ENCODE measurements around the gene SMG6.
"Not testable (repeated sequence)": the region's sequence is repeated elsewhere in the genome, so short reads cannot be mapped to it uniquely, and the experiment has no call there.

SMG6 gene

DNA sequence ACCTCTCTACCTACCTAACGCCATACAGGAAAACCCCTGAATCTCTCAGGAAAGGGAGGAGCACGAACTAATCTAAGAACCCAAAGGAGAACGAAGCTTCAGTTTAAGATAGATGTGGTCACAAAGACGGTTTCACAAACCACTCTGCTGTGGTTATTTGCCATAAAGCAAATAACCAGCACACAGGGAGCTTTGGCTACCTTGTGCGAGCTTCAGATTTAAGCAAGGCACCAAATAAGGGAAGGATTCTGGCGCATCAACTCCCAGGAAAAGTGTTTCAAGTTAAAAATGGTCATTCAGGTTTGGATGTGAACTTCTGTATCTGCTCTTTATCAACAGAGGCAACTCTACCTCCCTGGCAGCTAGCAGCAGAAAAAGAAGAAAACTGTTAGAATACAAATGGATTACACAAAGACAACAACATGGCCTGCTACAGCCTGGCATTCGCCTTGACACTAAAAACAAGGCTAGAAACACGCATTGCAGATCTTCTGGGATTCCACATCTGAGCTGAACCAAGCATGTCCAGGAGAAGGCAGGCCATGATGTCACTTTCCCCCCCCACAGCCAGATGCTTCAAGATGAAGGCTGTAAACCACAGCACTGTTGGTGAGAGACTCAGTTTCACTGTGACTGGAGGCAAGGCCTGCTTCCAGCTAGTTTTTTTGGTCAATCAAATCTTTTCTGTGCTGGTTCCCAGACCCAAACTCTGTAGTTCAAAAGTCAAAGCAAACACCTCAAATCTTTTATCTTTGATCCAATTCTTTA is 43.6 kb downstream of the SMG6 start:
- no peak for FAIRE-seq

DNA sequence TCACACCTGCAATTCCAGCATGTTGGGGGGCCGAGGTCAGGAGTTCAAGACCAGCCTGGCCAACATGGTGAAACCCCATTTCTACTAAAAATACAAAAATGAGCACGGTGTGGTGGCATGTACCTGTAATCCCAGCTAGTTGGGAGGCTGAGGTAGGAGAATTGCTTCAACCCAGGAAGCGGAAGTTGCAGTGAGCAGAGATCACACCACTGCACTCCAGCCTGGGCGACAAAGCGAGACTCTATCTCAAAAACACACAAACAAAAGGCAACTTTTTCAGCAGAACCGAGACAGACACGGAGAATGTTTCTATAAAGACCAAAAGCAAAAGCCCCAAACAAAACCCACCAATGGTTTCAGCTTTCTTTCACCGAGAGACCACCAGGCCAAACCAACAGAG is 44.8 kb downstream of the SMG6 start:
- FAIRE-seq, result not testable (repeated sequence)

DNA sequence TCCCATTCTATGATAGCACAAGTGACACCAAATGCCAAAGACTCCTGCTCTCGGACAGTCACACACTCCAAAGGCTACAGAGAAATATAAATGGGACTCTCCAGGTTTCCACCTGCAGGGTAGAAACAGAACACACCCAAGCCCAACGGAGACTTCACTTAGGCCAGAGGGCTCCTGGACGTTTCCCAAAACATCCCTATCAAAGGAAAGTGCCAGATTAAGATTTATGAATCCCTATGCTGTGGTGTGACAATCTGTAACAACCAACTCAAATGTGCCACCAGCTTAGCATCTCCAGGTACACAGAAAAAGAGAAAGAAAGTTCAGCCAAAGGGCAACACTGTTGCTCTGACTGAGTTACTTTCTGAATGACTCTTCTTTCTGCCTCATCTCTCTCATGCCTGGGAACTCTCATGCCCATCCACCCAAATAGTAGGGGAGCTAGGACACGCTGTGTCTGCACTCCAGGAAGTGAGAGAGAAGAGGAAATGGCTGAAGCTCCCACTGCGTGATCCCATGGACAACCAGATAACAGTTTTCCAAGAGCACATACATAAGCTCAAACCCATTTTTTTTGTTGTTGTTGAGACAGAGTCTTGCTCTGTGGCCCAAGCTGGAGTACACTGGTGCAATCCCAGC is 49.7 kb downstream of the SMG6 start:
- FAIRE-seq, result no peak

DNA sequence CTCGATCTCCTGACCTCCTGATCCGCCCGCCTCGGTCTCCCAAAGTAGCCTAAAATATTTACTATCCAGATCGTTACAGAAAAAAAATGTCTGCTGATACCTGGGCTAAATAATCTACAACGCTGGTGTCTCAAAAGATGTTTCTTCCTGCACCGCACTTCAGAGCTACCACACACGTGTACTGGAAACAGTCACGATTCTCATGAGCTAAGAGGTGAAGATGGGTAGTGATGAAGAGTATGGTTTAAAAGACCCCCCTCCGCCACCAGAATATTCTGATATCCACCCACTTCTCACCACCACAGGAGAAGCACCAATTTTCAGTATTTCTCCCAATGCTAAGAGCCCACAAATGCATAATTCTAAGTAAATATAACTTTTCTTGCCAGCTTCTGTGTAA is 50.2 kb downstream of the SMG6 start:
- FAIRE-seq, result no peak

DNA sequence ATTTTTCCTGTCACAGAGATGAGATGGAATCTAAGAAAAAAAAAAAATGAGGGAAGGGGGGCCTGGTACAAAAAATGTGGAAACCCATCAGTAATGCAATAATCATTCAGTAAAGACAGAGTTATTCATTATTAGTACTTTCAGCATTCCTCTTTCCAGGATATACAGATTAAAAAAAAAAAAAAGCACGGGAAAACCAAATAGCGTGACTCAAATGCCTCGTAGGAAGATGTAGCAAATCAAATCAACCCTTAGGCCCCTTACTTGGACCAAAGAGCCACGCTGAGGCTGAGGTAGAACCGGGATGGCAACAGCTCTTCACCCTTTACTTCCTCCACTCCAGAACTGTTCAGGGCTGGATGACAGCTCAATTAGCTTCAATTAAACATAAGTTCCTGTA is 52.5 kb downstream of the SMG6 start:
- FAIRE-seq, result no peak

DNA sequence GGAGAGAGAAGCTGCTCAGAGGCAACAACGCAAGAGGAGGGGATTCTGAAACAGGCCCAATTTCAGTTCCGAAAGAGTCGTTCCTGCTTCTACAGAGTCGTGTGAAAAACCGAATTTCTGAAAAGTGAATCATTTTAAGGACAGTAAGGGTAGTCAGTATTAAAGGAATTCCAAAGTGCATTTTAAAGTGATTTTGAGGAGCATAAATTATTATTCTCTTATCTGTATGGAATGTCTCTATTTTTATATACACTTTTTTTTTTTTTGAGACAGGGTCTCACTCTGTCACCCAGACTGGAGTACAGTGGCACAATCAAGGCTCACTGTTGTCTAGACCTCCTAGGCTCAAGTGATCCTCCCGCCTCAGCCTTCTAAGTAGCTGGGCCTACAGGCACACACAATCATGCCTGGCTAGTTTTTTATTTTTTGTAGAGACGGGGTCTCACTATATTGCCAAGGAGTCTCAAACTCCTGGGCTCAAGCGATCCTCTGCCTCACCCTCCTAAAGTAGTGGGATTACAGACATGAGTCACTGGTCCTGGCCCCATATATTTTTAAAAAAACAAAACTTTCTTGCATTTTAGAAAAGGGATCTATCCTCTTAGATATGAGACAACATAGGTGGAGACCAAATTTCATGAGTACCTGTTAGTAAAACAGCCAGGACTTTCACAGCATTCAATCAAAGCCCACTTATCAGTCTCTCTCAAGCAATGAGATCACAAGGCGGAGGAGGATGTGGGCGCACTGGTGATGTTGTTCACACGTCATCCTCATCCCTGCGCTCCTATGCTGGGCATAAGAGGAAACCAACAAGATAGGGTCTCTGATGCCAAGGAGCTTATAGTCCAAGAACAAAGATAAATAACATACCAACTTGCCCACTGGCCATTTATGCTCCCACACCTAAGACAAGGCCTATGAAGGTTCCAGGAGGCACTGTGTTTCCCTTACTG is 53.2 kb downstream of the SMG6 start:
- no peak for FAIRE-seq

DNA sequence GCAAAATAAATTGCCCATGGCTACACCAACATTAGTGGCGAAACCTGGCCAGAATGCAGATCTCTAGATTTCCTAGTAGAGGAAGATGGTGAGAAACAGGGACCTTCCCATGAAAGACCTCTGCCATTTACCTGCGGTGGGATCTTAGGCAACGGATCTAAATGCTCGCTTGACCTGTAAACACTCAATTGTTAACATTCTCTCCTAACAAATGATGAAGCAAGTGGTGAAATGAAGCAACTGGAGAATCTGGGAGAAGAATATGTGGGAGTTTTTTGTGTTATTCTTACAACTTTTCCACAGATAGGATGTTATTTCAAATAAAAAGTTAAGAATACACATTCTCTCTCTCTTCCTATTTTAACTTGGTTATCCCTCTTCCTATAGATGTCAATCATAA is 56.6 kb downstream of the SMG6 start:
- FAIRE-seq, result no peak

DNA sequence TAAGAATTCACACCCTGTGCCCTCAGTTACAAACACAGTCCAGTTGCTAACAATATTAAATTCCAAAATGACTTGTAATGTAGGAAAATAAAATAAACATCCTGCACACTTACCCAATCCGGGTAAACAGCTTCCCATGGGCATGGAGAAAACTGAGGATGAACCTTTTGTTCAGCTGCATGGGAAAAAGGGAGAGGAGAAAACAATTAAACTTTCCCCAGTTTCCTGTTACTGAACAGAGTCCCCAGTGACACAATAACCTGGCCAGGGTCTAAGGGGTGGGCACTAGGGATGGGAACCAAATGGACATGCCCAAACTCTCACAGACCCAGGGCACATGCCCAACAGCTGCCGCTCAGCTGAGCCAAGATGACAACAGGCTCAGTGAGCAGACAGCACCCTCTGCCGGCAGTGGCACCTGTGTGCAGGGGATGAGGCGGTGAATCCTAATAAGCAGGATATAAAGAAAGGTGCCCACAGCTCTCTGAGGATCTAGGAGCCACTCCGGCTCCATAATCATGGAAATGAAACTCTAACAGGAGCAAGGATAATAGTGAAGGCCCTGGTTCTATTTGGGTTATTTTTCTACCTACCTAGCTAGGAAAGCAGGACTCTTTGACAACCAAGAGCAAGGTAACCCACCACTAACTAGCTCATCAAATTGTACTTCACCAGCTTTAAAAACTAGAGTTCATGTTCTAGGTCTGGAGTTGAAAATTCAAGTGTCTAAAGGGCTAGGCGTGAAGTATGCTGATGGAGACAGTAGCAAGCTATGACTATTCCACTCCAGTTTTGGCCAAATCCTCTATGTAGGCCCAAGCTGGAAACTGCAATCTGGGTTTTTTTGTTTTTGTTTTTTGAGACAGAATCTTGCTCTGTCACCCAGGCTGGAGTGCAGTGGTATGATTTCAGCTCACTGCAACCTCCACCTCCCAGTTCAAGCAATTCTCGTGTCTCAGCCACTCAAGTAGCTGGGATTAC is 58.8 kb downstream of the SMG6 start:
- no peak for FAIRE-seq

DNA sequence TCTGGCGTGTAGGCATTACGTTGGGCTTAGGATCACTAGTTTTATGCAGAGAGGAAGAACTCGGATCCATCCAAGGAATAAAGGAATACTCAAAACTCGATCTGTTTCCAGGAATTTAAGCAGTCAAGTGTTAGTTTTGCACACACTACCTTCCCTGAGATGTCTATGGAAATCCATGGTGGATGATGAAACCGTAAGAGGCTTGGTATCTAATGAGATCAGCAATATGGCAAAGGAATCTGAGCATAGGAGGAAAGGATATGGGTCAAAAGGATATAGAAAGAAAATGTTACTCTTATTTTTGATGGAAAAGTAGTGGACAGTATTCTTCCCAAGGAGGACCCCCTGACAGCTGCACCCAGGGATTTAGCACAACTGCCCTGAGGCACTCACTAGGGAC is 59.6 kb downstream of the SMG6 start:
- FAIRE-seq, result no peak

DNA sequence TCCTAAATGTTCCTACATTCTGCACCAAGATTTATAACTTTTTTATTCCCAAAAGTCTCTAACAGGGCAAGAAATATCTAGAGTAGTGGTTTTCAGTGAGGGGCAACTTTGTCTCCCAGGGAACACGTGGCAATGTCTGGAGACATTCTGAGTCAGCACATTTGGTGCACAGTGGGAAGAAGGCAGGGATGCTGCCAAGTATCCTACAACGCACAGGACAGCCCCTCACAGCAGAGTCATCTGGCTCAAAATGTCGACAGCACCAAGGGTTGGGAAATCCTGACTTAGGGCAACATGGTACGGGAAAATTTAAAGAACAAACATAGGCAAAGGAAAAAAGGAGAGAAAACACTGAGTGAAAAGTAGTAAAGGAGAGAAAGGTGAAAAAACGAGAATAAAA is 61.8 kb downstream of the SMG6 start:
- no peak for FAIRE-seq

DNA sequence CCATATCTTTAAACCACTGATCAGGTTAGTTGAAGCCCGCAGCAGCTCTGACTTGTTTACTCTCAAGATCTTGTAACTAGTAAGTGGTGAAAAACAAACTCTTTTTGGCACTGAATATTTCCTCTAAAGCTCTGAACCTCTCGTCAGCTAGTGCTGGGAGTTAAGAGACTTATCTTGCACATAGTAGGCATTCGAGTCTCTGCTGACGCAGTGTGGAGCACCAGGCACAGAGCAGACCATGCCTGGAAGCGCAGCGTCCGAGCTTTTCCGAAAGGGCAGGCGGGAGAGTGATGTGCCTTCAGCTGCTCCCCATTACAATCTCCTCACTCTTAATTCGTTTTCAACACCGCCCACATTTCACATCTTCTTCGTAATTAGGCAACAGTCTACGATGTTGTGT is 63.0 kb downstream of the SMG6 start:
- FAIRE-seq, result no peak

DNA sequence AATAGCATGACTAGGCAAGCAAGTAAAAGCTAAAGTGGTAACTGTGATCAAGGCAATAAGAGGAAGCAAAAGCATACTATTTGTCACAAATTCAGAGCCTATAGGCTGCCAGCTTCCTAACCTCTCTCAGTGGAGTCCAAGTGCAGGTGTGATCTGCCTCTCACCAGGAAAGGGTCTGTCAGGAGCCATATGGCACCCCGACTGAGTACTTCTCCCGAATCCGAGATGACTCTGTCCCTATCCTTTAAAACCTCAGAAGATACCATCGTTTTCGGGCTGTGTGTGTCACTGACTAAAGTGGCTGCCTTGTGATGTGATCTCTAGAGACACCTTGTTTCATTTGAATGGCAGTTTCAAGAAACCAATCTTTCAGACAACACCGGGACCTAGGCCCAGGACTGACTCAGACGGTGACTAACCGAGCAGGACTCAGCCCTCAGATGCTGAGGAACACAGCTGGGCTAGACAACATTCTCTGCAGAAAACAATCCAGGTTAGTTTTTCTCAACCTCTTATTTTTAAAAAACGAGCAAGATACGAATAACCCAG is 63.6 kb downstream of the SMG6 start:
- FAIRE-seq, result no peak

DNA sequence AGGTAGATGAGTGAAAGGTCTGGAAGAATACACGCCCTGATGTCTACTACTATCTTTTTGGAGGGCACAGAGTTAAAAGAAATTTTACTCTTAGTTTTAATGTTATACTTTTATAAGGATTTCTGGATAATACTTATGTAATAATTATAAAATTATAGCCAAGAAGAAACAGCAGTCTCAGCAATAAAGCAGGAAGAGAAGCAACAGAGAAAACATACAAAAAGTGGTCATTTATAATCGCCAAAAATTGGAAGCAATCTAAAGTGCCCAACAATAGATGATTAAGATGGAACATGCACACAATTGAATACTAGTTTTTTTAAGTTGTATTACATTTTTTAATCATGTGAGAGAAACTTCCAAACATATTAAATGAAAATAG is 64.4 kb downstream of the SMG6 start:
- no peak for FAIRE-seq

DNA sequence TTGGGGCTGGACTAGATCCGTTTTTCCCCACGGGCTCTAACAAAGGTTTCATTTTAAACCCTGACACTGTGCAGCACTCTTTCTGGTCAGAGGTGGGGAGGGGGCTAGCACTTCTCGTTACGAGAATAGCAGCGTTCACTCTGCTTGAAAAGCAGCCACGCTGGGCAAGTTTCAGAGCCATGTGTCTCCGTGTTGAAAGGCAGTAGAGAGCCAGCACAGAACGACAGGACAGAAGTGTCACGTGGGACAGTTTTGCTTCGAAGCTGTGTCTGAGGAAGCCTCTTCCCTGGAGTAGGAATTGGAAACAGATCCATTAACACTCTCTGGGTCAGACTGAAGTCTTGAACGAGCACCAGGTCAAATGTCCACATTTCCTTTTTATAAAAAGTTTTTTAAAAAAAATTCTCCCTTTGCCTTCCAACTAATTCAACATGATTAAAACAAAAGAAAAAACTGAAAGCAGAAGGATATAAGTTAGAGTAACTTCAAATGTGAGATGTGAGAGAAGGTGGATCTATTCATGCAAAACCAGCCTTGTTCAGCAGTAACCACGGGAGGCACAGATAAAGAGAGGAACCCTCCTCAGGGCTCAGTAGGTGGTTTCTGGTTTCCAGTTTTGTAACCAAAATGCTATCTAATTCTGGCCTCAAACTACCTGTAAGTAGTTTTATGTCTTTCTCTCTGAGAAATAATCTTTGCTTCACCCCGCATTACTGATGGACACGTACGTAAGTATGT is 65.0 kb downstream of the SMG6 start:
- no peak for FAIRE-seq

DNA sequence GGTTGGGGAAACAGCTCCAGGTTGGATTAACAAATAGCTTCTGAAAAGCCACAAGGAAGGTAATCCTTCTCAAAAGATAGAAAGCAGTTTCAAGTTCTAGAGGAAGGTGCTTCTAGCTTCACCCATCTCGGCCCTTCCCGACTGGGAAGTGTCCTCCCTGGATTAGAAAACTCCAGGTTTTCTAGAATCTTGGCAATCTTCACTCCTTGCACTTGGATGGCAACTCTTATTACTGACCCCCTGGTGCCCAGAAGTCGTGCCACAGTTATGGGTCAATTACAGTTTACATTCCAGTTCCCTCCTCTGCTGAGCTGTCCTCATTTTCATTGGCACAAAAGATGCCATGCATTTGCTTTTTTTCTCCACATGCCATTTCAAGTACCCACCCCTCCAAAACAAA is 65.6 kb downstream of the SMG6 start:
- no peak for FAIRE-seq

DNA sequence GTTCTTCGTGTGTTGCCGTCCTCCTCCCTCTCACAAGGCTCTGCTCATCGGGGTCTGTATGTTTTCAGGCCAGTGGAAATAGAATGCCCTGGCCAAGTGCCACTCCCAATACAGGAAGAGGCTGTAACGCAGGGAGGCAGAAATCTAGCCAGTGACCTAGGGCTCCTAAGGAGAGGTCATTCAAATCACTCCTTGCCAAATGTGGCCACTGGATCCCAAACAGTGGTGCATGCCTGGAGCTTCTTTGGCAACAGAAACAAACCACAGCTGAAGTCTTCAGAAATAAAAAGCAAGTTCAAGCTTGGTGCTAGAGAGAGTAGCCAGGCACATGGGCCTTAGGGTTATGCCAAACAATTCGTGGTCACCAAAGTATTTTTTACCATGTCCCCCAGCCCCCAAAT is 66.1 kb downstream of the SMG6 start:
- no peak for FAIRE-seq

DNA sequence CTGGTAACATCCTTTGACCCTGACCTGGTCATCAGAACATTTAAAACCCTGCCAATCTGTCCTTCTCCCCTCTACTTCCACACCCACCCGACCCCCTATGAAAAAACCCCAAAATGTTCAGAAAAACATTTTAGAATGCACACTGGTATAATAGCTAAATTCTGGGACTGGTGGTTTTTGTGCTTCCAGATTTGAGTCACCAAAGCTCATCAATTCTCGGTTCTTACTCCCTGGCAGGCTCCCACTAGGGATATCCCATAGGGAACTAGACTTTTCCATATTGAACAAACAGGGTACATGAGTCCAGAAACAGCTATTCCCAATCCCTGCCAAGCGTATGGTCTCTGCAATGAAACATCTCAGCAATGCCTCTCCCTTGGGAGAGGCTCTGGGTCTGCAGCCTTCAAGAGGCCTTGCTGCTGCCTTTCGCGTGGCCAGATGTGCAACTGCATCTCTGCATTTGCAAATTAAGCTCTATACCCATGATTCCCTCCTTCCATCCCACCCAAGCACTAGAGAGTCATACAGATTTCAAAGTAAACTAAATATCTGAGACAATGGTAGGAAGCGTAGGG is 67.7 kb downstream of the SMG6 start:
- no peak for FAIRE-seq

DNA sequence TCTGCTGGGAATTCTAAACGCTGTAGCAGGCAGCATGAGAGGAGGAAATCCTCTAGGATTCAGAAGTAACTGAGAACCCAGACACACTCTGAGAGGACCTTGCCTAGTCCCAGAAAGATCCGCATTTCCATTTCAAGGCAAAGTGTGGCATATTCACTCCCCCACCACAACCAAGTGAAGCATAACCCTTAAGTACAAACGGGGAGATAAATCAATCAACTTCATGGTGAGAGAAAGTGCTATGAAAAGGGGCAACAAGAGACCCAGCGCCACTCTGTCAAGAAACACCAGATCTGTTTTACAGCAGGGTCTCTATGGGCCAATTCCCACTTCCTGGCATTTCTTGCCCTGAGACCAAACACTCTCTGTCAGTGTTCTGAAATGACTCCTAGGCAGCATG is 68.3 kb downstream of the SMG6 start:
- FAIRE-seq, result no peak

DNA sequence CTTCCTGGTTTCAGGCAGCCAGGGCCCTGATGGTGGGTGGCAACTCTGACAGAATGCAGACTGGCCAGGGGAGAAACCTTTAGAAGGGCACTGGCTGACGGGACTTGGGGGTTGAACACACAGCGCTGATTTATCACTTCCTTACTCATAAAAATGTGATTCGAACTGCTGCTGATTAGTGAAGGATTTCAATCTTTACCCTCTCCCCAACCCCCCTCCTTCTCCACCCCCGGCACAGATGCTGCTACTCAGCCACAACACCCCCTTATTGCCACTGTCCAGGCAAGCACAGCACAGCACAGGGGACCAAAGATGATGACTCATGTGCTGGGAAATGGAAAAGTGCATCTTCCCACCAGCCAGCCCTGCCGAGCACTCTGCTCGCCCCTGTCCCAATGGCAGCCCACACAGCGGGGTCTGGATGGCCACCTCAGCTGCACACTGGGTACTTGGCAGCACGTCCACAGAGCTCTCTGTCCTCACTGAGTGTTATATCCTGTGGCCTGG is 70.1 kb downstream of the SMG6 start:
- FAIRE-seq, result no peak

DNA sequence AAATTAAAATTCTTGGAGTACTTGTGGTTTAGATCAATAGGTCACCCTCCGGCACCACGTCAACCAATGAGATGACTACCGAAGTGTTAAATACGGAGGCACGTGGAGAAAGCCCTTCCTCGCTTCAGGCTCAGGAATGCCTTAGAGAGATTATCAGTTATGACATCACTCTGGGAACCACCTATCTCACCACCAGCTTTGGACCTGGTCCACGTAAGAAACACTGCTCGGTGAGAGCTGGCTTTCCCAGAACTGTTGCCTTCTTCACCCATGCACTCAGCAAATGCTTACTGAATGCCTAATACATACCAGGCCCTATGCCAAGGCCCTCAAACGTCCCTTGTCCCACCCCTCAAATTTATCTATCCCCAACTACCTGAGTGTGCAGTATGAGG is 71.3 kb downstream of the SMG6 start:
- no peak for FAIRE-seq

DNA sequence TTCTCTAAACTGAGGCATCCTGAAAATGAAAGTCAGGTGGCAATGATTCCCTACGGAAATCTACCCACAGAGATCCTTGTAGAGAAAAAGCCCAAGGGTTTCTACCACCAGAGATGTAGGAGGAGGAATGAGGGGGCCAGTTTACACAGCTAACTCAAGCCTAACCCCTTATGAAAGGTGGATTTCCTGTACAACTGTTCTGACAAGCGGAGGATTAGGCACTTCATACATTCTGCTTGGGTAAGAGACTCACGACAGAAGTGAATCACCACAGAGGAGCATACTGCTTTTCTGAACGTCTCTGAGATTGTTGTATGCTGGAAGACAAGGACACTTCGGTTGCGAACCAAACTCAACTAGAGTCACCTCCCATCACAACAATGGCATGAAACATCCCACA is 72.7 kb downstream of the SMG6 start:
- FAIRE-seq, result no peak
